NCI-H1105 treated with DMSO at 0.1 percent for 48 hours (cell line): ENCODE data around the gene DSC2.
A peak's percentile ranks its signal among the peaks of the same experiment; 100 is the strongest.
"Not testable (repeated sequence)": the region's sequence is repeated elsewhere in the genome, so short reads cannot be mapped to it uniquely, and the experiment has no call there.

Experiments
- DNase-seq: peaks from one replicate; lab custom pipeline; 2025; lab: John Stamatoyannopoulos, UW

The DSC2 gene

GRCh38 chr18:31102025-31102684, at the start of gene DSC2:
TSS of gene DSC2 (minus strand) at chr18:31102421. CDS start at chr18:31101971, 450 bp downstream.
- peak; percentile 74 for DNase-seq

GRCh38 chr18:31149351-31149750, 47.1 kb upstream of the DSC2 start:
- DNase-seq = no peak

- no peak for DNase-seq
Measured at GRCh38 chr18:31148600-31148999, 46.4 kb upstream of the DSC2 start.

GRCh38 chr18:31146809-31147208, 44.6 kb upstream of the DSC2 start:
- no peak for DNase-seq

GRCh38 chr18:31143025-31143424, 40.8 kb upstream of the DSC2 start:
- DNase-seq = no peak

GRCh38 chr18:31138709-31139108, 36.5 kb upstream of the DSC2 start:
- DNase-seq = no peak

- no peak for DNase-seq
Measured at GRCh38 chr18:31134988-31135529, 32.8 kb upstream of the DSC2 start.

- DNase-seq = no peak
Measured at GRCh38 chr18:31129398-31130115, 27.3 kb upstream of the DSC2 start.

- no peak for DNase-seq
Measured at GRCh38 chr18:31125878-31126277, 23.7 kb upstream of the DSC2 start.

GRCh38 chr18:31123125-31123524, 20.9 kb upstream of the DSC2 start:
- DNase-seq = not testable (repeated sequence)

GRCh38 chr18:31120594-31120993, 18.4 kb upstream of the DSC2 start:
- no peak for DNase-seq

- DNase-seq = no peak
Measured at GRCh38 chr18:31116853-31117595, 14.8 kb upstream of the DSC2 start.

GRCh38 chr18:31112804-31113203, 10.6 kb upstream of the DSC2 start:
- no peak for DNase-seq

- no peak for DNase-seq
Measured at GRCh38 chr18:31105733-31106132, 3.5 kb upstream of the DSC2 start.

- DNase-seq = no peak
Measured at GRCh38 chr18:31104444-31104843, 2.2 kb upstream of the DSC2 start.

GRCh38 chr18:31103423-31103822, 1.2 kb upstream of the DSC2 start:
- no peak for DNase-seq

GRCh38 chr18:31102941-31103340, 720 bp upstream of the DSC2 start:
- no peak for DNase-seq

- DNase-seq = peak; percentile 58
Measured at GRCh38 chr18:31101183-31102024, 817 bp downstream of the DSC2 start.

- no peak for DNase-seq
Measured at GRCh38 chr18:31100436-31101182, 1.6 kb downstream of the DSC2 start.

GRCh38 chr18:31099450-31100230, 2.6 kb downstream of the DSC2 start:
- DNase-seq = no peak
